Stimulated activated naive CD8-positive, alpha-beta T cell treated with anti-CD3 and anti-CD28 coated beads, Interleukin-15, Interleukin-2, amounts not matched to agents 100 ng/mL and 50 ng/mL, for 24 hours (primary cell): ENCODE results near the gene STIMATE.

Experiments
- H3K27ac Mint-ChIP-seq: one replicate; pipeline ENCODE4 v1.8.0; 2021; ENCODE audit warnings: mild to moderate bottlenecking, mixed read lengths
- H3K27me3 Mint-ChIP-seq: one replicate; pipeline ENCODE4 v1.8.0; 2021; ENCODE audit warnings: mixed read lengths
- H3K36me3 Mint-ChIP-seq: one replicate; pipeline ENCODE4 v1.8.0; 2021; ENCODE audit warnings: low read depth, mixed read lengths
- H3K4me1 Mint-ChIP-seq: one replicate; pipeline ENCODE4 v1.8.0; 2021; ENCODE audit warnings: low read depth, mixed read lengths
- H3K4me3 Mint-ChIP-seq: one replicate; pipeline ENCODE4 v1.8.0; 2021; ENCODE audit warnings: mild to moderate bottlenecking, mixed read lengths
- H3K9me3 Mint-ChIP-seq: one replicate; pipeline ENCODE4 v1.8.0; 2021; ENCODE audit warnings: mixed read lengths

Gene STIMATE

DNA sequence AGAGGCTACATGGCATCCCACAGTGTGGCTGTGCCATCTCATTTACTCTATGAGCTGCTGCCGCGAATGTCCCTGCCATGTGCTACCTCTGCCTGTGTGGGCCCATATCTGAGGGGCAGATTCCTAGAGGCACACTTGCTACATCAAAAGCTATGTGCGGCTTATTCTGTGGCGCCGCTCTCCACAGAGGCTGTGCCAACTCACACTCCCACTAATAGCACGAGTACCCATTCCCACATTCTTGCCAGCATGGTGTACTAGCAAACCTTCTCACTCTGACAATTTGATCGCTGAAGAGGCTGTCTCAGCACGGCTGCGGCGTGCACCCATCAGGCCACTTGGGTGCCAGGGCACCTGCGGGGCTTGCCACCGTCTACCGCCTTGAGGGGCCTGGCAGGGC is 31.4 kb downstream of the STIMATE start:
- Mint-ChIP-seq H3K4me3 (no peak overlapping the region), H3K36me3 (peaks cover 38% of the 10 kb centered on the region), H3K9me3 (peaks cover 17% of the 10 kb centered on the region), H3K4me1 (peaks cover 2% of the 10 kb centered on the region), H3K27me3 (no peaks in the 10 kb centered on the region), H3K27ac (no peak overlapping the region)

DNA sequence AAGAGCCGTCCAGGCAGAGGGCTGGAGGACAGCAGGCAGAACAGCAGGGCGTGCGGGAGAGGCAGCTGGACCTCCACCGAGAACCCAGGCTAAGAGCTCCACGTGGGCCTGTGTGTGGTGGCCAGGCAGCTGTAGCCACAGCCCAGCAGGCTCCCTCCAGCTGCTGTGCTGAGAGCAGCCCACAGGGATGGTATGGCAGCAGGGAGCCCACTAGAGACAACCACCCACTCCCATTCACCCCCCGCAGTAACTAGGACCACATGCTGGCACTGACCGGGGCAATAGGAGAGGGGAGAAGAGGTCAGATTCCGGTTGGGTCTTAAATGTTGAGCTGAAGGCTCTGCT is 37.0 kb downstream of the STIMATE start:
- H3K9me3 Mint-ChIP-seq: peaks cover 7% of the 10 kb centered on the region
- H3K27ac Mint-ChIP-seq: no peak overlapping the region
- no peaks in the 10 kb centered on the region for H3K27me3 Mint-ChIP-seq
- H3K4me3 Mint-ChIP-seq: no peak overlapping the region
- H3K36me3 Mint-ChIP-seq: peaks cover 25% of the 10 kb centered on the region
- H3K4me1 Mint-ChIP-seq: no peaks in the 10 kb centered on the region

DNA sequence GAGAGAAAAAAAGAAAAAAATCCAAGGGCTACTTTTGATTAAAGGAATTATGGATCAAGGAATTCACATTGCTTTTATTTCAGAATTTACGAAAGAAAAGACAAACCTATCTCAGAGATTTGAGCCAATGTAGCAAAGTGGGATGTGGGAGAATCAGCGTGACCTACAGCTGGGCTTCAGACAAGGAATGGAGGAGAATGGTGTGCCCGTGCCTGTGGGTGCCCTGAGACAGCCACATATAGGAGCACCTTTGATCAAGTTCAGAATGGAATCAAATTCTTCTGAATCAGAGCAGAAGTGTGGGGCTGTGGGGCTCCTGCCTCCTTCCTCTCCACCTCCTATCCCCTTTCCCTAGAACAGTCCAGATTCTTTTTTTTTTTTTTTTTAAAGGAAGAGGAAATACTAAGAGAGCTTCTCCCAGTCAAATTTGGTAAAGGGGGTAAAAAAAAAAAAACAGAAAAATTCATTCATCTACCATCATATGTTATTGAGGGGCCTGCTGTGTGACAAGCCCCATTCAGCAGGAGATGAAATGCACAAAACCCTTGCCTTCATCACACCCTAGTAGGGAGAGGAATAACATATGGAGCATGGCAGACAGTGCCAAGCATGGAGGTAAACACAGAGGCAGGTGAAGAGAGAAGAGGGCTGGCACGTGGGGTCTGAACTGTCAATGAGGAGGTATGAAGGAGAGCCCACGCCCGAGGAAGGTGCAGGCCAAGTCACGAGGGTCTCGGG is 37.5 kb downstream of the STIMATE start:
- Mint-ChIP-seq H3K27ac (no peak overlapping the region), H3K4me1 (no peaks in the 10 kb centered on the region), H3K36me3 (peaks cover 24% of the 10 kb centered on the region), H3K9me3 (peaks cover 3% of the 10 kb centered on the region), H3K4me3 (no peak overlapping the region), H3K27me3 (no peaks in the 10 kb centered on the region)

DNA sequence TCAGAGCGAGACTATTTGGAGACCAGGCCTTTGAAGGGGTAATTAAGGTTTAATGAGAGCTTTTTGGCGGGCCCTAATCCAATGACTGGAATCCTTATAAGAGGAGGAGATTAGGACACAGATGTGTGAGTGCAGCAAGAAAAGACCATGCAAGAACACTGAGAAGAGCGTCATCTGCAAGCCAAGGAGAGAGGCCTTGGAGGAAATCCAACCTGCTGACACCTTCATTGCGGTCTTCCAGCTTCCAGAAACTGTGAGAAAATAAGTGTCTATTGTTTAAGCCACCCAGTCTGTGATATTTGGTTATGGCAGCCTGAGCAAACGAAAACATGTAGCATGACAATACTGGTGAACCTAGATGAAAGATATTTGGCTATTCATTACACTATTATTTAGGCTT is 39.5 kb downstream of the STIMATE start:
- peaks cover 3% of the 10 kb centered on the region for H3K9me3 Mint-ChIP-seq
- no peak overlapping the region for H3K27ac Mint-ChIP-seq
- H3K27me3 Mint-ChIP-seq: no peaks in the 10 kb centered on the region
- H3K4me1 Mint-ChIP-seq: no peaks in the 10 kb centered on the region
- H3K4me3 Mint-ChIP-seq: no peak overlapping the region
- peaks cover 11% of the 10 kb centered on the region for H3K36me3 Mint-ChIP-seq

DNA sequence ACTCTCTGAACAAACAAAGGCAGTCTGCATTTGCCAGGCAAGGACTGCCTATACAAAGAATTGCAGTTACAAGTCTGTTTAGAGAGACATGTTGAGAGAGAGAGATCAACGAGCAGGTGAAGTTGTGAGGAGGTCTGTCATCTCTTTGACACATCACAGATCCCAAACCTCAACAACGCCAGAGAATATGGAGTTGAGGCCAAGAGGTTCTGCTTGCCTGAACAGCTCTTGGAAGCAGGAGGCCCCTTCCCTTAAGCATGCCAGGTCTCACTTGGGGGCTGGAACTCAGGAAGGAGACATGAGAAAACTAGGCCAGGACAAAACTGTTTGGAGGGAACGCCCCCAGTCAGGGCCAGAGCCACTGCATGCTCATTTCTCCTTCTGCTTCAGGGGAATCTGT is 40.2 kb downstream of the STIMATE start:
- no peak overlapping the region for H3K4me3 Mint-ChIP-seq
- peaks cover 11% of the 10 kb centered on the region for H3K36me3 Mint-ChIP-seq
- H3K9me3 Mint-ChIP-seq: no peaks in the 10 kb centered on the region
- no peak overlapping the region for H3K27ac Mint-ChIP-seq
- H3K27me3 Mint-ChIP-seq: no peaks in the 10 kb centered on the region
- no peaks in the 10 kb centered on the region for H3K4me1 Mint-ChIP-seq

DNA sequence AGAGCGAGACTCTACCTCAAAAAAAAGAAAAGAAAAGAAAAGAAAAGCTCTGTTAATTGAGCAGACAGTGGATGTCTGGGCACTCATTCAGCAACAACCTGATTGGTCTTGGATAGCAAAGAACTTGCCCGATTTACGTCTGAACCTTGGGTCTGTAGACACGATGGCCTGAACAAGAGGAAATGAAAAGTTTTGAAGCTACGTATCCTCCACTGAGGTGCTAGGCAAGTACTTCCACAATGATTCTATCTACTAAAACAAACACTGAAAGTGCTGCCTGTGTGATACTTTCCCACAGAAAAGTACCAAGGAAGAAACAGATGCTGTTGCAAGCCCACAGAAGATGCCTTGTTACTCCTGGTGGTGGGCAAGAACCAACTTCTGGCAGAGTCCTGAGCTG is 40.7 kb downstream of the STIMATE start:
- H3K27ac Mint-ChIP-seq: no peak overlapping the region
- no peaks in the 10 kb centered on the region for H3K27me3 Mint-ChIP-seq
- no peaks in the 10 kb centered on the region for H3K9me3 Mint-ChIP-seq
- H3K4me1 Mint-ChIP-seq: no peaks in the 10 kb centered on the region
- H3K4me3 Mint-ChIP-seq: no peak overlapping the region
- peaks cover 16% of the 10 kb centered on the region for H3K36me3 Mint-ChIP-seq

DNA sequence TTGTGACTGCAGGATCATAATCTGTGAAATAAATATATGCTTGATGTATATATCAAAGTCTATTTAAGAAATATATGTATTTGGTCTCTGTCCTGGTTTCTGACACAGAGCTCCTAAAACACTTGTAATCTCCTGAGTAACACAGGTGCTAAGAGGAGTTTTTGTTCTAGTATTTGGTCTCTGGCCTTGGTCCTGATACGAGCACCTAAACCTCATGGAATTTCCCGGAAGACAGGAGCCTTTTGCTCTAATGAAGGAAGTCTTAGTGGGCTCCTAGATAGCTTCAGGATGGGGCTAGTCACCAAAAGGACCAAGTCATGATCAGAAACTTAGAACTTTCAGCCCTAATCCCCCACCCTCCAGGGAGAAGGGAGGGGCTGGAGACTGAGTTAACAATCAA is 43.3 kb downstream of the STIMATE start:
- Mint-ChIP-seq H3K36me3 (peaks cover 16% of the 10 kb centered on the region), H3K4me1 (no peaks in the 10 kb centered on the region), H3K4me3 (no peak overlapping the region), H3K27ac (no peak overlapping the region), H3K9me3 (no peaks in the 10 kb centered on the region), H3K27me3 (no peaks in the 10 kb centered on the region)

DNA sequence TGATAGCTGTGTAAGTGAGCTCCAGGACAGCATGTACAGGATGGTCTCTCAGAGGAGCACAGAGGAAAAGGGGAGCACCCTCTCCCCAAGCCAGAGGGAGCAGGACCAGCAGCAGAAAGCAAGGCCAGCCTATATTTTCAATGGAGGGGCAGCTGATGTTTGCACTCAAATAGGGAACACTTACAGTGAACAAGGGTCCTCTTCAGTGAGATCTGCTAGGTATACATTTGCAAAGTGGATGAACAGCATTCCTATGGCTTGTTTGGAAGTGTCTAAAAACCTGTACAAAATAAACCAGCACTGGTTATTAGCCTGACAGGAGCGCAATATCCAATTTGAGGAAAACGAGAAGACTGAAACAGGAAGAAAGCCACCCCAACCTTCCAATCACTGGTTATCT is 44.9 kb downstream of the STIMATE start:
- Mint-ChIP-seq H3K27ac (no peak overlapping the region), H3K4me1 (no peaks in the 10 kb centered on the region), H3K36me3 (peaks cover 21% of the 10 kb centered on the region), H3K9me3 (no peaks in the 10 kb centered on the region), H3K4me3 (no peak overlapping the region), H3K27me3 (no peaks in the 10 kb centered on the region)

DNA sequence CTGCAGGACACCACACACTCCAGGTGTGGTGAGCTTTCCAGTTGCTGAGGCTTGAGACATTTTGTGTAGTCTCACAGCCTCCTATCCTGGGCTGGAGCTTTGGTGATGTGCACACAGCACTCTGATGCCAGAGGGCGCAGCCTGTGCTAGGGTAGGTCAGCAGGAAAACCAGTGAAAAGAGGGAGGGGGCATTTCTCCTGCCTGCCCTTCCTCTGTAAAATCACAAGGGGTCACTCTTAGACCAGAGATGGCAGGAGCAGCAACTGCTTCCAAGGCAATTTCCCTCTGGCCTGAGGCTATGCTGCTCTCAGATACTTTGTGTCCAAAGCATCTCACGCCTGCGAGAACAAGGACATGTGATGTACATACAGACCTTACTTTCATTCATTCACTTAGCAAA is 46.0 kb downstream of the STIMATE start:
- Mint-ChIP-seq H3K9me3 (no peaks in the 10 kb centered on the region), H3K27me3 (no peaks in the 10 kb centered on the region), H3K36me3 (peaks cover 18% of the 10 kb centered on the region), H3K4me3 (no peak overlapping the region), H3K27ac (no peak overlapping the region), H3K4me1 (no peaks in the 10 kb centered on the region)

DNA sequence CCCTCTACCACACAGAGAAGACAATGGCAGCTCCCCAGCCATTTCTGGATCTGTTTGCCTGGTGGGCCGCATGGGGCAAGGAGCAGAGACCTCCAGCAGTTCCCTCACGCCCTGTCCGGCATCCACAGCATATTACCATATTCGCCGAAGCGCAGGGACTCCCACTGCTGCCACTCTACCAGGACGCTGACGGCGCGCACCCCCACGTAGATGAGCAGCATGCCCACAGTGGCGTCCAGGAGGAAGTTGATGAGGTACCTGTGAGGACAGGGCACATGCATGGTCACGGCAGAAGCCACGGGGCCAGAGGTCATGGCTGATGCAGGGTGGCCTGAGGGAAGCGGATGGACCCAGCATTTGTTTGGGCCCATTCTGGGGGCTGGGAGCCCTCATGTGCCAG is 47.7 kb downstream of the STIMATE start:
- H3K36me3 Mint-ChIP-seq: peaks cover 15% of the 10 kb centered on the region
- H3K27ac Mint-ChIP-seq: no peak overlapping the region
- H3K9me3 Mint-ChIP-seq: no peaks in the 10 kb centered on the region
- H3K4me3 Mint-ChIP-seq: no peak overlapping the region
- H3K4me1 Mint-ChIP-seq: no peaks in the 10 kb centered on the region
- H3K27me3 Mint-ChIP-seq: no peaks in the 10 kb centered on the region

DNA sequence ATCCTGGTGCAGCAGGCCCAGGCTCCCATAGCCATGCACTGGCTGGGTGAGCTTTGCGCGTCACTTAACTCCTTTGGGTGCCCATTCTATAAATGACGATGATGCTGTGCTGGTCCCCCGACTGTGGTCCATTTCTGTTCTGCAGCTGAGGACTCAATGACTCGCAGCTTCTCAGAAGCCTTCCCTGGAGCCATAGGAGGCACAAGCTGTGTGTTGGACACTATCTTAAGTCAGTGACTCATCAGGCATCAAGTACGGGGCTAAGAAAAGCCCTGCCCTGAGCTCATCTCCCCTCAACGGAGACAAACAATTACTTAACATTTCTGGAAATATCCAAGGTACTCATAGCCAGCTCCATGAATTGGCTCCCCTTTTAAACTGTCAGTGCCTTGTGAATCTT is 48.7 kb downstream of the STIMATE start:
- Mint-ChIP-seq H3K27me3 (no peaks in the 10 kb centered on the region), H3K36me3 (peaks cover 21% of the 10 kb centered on the region), H3K27ac (no peak overlapping the region), H3K4me3 (no peak overlapping the region), H3K9me3 (no peaks in the 10 kb centered on the region), H3K4me1 (no peaks in the 10 kb centered on the region)

DNA sequence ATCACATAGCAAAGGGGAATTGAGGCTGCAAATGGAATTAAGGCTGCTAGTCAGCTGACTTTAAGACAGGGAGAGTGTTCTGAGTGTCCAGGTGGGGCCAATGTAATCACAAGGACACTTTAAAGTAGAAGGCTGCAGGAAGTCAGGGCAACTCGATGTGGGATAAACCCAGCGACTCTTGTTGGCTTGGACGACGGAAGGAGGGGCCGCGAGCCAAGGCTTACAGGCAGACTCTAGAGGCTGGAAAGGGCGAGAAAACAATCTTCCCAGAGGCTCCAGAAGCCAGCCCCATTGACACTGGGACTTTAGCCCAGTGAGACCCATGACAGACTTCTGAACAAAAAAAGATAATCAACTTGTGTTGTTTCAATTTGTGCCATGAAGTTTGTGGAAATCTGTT is 49.6 kb downstream of the STIMATE start:
- Mint-ChIP-seq H3K4me1 (no peaks in the 10 kb centered on the region), H3K27me3 (no peaks in the 10 kb centered on the region), H3K27ac (no peak overlapping the region), H3K9me3 (no peaks in the 10 kb centered on the region), H3K4me3 (no peak overlapping the region), H3K36me3 (peaks cover 27% of the 10 kb centered on the region)

DNA sequence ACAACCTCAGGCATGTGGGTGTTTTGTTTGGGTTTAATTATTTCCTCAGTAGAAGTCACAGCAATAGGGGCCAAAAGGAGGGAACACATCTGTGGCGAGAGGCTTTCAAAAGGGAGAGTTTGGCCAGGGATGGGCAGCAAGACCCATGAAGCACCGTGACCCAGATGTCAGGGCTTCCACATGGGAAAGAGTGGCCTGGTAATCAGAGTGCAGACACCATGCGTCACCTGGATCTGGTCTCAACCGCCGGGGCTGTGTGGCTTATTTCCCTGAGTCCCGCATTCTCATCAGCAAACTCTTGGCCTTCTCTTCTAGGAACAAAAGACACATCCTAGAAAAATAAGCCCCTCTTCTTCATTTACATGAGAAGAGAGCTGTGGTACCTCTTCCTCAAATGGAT is 50.1 kb downstream of the STIMATE start:
- no peak overlapping the region for H3K4me3 Mint-ChIP-seq
- H3K27me3 Mint-ChIP-seq: no peaks in the 10 kb centered on the region
- H3K27ac Mint-ChIP-seq: no peak overlapping the region
- peaks cover 23% of the 10 kb centered on the region for H3K36me3 Mint-ChIP-seq
- no peaks in the 10 kb centered on the region for H3K9me3 Mint-ChIP-seq
- no peaks in the 10 kb centered on the region for H3K4me1 Mint-ChIP-seq

DNA sequence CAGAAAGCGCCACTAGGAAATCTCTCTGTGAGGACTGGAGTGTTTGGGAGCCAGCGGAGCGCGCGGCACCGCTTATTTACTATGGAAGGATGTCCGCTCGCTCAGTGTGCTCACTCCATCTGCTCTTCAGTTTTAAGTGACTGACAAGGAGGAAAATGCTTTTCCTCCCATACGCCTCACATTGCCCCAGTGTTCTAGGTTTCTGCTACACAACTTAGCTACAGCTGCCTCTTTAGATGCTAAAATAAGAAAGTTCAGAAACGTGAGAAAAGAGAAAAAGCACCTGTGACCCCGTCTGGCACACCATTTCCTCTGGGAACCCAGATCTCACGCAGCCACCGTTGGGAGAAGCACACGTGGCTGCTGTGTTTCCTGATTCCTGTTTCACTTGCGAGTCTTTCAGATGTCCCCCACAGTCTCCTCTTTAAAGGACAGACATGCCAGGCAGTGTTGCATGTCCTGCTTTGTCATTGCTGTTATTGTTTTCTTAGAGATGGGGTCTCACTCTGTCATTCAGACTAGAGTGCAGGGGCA is 50.8 kb downstream of the STIMATE start:
- no peaks in the 10 kb centered on the region for H3K4me1 Mint-ChIP-seq

DNA sequence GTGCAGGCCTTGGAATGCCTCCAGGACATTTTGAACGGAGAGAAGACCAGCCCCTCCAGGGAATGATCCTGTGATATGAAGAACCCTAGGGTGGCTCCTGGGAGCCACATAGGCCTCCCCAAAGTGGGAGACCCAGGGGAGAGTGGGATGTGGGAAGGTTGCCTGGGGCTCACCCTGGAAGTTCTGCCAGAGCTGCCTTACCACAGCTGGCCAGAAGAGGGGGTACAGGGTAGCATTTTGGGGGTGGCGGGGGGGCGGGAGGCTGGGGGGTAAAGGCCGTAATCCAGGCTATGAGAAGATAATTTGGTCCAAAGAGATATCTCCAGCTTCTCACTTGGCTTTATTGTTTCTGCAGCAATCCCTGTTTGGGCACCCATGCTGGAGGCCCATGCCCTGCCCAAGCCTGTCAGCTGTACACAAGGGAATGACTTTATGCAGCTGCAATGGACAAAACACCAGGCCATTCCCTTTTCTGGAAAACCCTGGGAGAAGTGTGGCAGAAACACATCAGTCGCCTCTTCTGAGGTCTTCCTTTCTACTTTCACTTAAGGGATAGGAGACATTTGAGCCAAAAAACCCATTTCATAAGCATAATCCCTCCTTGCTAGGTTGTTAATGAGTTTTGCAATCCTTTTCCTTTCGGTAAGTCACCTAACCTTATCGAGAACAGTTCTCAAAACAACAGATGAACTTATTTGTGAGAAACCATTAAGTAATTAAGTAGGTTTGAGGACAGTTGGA is 51.5 kb downstream of the STIMATE start:
- no peak overlapping the region for H3K4me3 Mint-ChIP-seq
- no peak overlapping the region for H3K27ac Mint-ChIP-seq
- H3K9me3 Mint-ChIP-seq: no peaks in the 10 kb centered on the region
- peaks cover 30% of the 10 kb centered on the region for H3K36me3 Mint-ChIP-seq
- H3K4me1 Mint-ChIP-seq: no peaks in the 10 kb centered on the region
- H3K27me3 Mint-ChIP-seq: no peaks in the 10 kb centered on the region

More for the DNA sequence above, 50.8 kb downstream of the STIMATE start:
- Mint-ChIP-seq H3K36me3 (peaks cover 24% of the 10 kb centered on the region), H3K27ac (no peak overlapping the region), H3K4me3 (no peak overlapping the region), H3K27me3 (no peaks in the 10 kb centered on the region), H3K9me3 (no peaks in the 10 kb centered on the region)
